ENCODE measurements around the gene CHFR.

Gene CHFR

DNA sequence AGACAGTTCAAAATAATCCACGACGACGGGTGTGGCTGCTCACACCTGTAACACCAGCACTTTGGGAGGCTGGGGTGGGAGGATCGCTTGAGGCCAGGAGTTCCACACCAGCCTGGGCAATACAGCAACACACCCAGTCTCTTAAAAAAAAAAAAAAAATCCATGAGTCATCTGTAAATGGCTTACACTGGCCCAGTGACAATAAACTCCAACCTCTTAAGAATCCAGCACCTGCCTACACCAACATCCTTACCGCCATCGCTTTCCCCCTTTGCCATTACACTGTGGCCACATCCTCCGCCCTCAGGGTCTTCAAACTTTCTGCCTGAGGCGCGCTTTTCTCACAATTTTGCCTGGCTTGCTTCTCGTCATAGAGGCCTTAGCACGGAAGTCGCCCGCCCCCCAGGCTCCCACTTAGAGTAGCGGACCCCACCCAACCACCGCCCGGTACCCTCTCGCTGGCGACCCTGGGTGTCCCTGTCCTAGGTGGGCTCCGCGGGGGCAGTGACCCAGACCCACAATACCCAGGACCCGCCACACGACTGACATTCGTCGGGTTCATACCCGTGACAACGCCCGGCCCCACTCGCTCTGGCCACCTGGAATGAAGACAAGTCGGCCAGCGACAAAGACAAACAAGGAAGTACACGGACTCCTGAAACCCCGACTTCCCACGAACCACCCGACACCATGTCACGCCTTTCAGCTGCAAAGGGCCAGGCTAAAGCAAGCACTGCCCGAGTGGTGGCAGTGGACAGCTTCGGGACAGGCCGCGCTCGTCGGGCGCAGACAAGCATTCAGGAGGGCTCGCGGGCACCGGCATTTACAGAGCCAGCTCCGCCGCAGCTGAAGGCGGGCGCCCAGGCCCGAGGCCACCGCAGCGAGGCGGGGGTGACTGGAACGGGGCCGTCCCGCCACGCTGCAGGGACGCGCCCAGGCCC lies 59.4 kb downstream of the CHFR start:
- TF ChIP-seq, protein P1, sequence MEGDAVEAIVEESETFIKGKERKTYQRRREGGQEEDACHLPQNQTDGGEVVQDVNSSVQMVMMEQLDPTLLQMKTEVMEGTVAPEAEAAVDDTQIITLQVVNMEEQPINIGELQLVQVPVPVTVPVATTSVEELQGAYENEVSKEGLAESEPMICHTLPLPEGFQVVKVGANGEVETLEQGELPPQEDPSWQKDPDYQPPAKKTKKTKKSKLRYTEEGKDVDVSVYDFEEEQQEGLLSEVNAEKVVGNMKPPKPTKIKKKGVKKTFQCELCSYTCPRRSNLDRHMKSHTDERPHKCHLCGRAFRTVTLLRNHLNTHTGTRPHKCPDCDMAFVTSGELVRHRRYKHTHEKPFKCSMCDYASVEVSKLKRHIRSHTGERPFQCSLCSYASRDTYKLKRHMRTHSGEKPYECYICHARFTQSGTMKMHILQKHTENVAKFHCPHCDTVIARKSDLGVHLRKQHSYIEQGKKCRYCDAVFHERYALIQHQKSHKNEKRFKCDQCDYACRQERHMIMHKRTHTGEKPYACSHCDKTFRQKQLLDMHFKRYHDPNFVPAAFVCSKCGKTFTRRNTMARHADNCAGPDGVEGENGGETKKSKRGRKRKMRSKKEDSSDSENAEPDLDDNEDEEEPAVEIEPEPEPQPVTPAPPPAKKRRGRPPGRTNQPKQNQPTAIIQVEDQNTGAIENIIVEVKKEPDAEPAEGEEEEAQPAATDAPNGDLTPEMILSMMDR (IDR thresholded peaks at IDR 0.05; ENCODE audit: control insufficient read depth, insufficient read depth, low read depth, low read length, missing control alignments), result no peak
- DNase-seq (ENCODE audit: low read depth), result peak; percentile 38
- H3K4me3 ChIP-seq (ENCODE audit: control insufficient read depth, low read depth, low read length), result peak overlapping the region; percentile 86

DNA sequence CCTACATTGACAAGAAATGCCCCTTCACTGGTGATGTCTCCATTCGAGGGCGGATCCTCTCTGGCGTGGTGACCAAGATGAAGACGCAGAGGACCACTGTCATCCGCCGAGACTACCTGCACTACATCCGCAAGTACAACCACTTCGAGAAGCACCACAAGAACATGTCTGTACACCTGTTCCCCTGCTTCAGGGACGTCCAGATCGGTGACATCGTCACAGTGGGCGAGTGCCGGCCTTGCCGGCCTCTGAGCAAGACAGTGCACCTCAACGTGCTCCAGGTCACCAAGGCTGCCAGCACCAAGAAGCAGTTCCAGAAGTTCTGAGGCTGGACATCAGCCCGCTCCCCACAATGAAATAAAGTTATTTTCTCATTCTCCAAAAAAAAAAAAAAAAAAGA lies 61.5 kb downstream of the CHFR start:
- no peak overlapping the region for H3K4me3 ChIP-seq (ENCODE audit: control insufficient read depth, low read depth, low read length)
- TF ChIP-seq, protein P1 (IDR thresholded peaks at IDR 0.05; ENCODE audit: control insufficient read depth, insufficient read depth, low read depth, low read length, missing control alignments), result no peak
- DNase-seq (ENCODE audit: low read depth), result no peak

DNA sequence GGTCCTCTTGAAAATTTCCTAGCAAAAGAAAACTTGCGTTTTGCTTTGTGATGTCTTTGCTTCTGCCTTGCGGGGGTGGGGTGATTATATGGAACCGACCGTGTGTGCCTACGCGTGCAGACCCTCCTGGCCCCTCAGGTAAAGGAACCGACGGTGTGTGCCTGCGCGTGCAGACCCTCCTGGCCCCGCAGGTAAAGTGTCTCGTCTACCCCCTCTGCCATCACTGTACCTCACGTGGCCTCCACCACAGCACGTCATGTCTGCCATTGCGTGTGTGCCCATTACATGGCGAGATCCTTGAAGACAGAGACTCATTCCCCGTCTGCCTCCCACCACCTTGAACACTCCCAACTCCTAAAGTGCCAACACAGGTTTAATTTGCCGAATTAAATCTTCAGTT lies 62.3 kb downstream of the CHFR start:
- DNase-seq (ENCODE audit: low read depth), result no peak
- TF ChIP-seq, protein P1 (IDR thresholded peaks at IDR 0.05; ENCODE audit: control insufficient read depth, insufficient read depth, low read depth, low read length, missing control alignments), result no peak
- H3K4me3 ChIP-seq (ENCODE audit: control insufficient read depth, low read depth, low read length), result no peak overlapping the region

DNA sequence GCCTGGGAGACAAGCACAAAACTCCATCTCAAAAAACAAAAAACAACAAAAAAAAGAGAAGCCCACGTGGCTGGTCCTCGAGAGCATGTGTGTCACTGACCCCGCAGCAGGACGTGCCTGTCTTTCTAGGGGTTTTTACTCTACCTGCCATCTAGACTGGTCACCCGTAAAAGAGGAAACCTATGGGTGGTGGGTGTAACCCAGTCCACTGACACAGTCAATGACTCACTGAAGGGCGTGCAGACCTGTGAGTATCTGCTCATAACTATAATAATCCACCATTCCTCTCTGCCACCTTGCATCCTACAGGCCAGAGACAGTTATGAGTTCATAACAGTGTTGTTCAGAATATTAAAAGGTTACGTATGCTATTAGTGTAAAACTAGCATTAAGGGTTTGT lies 63.4 kb downstream of the CHFR start:
- no peak overlapping the region for H3K4me3 ChIP-seq (ENCODE audit: control insufficient read depth, low read depth, low read length)
- TF ChIP-seq, protein P1 (IDR thresholded peaks at IDR 0.05; ENCODE audit: control insufficient read depth, insufficient read depth, low read depth, low read length, missing control alignments), result no peak
- no peak for DNase-seq (ENCODE audit: low read depth)

DNA sequence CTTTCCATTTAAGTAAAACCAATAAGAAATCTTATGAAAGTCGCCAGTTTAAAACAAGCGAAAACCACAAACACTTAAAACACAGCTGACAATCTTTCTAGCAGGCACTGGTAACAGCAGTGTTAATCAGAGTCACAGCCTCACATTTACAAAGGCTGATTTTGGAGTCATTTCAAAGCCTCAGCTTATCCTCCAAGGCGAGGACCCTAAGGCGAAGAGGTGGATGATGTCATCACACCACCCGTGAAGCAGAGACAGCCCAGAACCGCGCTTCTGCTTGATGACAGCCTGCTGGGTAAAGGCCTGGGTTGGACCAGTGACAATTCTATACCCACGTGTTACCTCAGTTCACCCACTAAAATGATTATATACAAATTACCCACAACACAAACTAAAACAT lies 68.8 kb downstream of the CHFR start:
- TF ChIP-seq, protein P1 (IDR thresholded peaks at IDR 0.05; ENCODE audit: control insufficient read depth, insufficient read depth, low read depth, low read length, missing control alignments), result no peak
- H3K4me3 ChIP-seq (ENCODE audit: control insufficient read depth, low read depth, low read length), result no peak overlapping the region
- no peak for DNase-seq (ENCODE audit: low read depth)

DNA sequence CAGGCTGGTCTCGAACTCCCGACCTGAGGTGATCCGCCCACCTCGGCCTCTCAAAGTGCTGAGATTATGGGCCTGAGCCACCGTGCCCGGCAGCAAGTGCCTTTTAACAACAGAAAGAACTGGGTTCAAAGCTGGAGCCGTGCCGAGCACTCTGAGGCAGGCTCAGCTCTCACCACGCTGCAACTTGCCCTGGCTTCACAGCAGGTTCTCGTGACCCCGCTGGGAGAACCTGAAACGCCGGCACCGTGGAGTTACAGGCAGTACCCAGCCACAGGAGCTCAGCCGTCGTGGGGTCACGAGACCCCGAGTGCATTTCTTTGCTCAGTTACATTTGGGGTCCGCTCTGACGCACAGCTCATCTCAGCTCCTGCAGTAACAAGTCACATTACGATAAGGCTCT lies 73.2 kb downstream of the CHFR start:
- DNase-seq (ENCODE audit: low read depth), result no peak
- H3K4me3 ChIP-seq (ENCODE audit: control insufficient read depth, low read depth, low read length), result no peak overlapping the region
- TF ChIP-seq, protein P1 (IDR thresholded peaks at IDR 0.05; ENCODE audit: control insufficient read depth, insufficient read depth, low read depth, low read length, missing control alignments), result no peak

Measured in AG09309 (cell line).